Breast epithelium (tissue), 3 donors: Measurements from ENCODE around the gene BCL7A.

Experiments used
- CTCF ChIP-seq, 3 donors: fragments of 450-650 bp; IDR thresholded peaks; one replicate each; pipeline ENCODE4 v1.5.1; 2016 to 2017; ENCODE audit warnings: antibody characterized with exemption in 3 of 3, mild to moderate bottlenecking in 3 of 3, moderate library complexity in 3 of 3
- POLR2A ChIP-seq: fragments of 450-650 bp; IDR thresholded peaks from one replicate; pipeline ENCODE4 v1.6.1; 2016; ENCODE audit warnings: antibody characterized with exemption, mild to moderate bottlenecking, moderate library complexity
- POLR2AphosphoS5 ChIP-seq, 3 donors: sonication (generic); formaldehyde crosslinking; IDR thresholded peaks; one replicate each; pipeline ENCODE4 v1.6.1; 2017; ENCODE audit warnings: antibody characterized with exemption in 3 of 3

GRCh38 chr12:122072031-122072970 lies 50.6 kb downstream of the BCL7A start:
- TF ChIP-seq POLR2A (no peak), CTCF (IDR thresholded peaks at IDR 0.05) (no peak), POLR2AphosphoS5 (IDR thresholded peaks at IDR 0.05) (no peak)
